HG02840 (cell line): ENCODE results near the gene BRMS1L.
"Not testable (repeated sequence)": the region's sequence is repeated elsewhere in the genome, so short reads cannot be mapped to it uniquely, and the experiment has no call there.

Experiments used
- ATAC-seq: cut with Tn5 transposase; IDR thresholded peaks from one replicate; pipeline ENCODE4 v1.9.1; 2021; ENCODE audit warnings: mild to moderate bottlenecking, moderate library complexity, moderate number of reproducible peaks; ENCODE audit not compliant: unreplicated experiment, low FRiP score

Gene BRMS1L

DNA sequence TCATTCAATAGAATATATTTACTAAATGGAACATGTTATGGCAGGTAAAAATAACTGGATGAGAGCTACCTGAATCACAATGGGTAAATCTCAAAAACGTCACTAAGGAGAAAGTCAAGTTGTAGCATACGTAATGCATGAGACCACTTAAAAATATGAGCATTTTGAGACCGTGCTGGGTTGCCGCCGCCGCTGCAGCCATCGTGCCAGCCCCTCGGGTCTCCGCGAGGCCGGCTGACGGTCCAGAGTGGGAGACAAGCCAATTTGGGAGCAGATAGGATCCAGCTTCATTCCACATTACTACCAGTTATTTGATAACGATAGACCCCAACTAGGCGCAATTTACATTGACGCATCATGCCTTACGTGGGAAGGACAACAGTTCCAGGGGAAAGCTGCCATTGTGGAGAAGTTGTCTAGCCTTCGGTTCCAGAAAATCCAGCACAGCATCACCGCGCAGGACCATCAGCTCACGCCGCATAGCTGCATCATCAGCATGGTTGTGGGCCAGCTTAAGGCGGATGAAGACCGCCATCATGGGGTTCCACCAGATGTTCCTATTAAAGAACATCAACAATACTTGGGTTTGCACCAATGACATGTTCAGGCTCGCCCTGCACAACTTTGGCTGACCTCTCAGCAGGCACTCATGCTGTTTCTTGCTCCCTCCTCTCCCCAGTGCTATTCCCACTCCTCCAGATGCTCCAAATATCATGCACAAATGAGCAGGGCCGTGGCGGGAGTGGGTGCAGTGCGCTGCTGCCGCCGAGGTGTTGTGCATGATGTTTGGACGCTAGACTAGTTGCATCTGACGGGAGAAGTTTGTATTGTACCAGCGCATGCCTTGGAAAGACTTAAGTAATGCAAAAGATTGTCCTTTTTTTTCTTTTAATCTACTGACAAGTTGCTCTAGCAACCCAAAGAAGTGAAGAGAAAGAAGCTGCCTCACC lies 6.3 kb upstream of the BRMS1L start:
- ATAC-seq, result no peak

GRCh38 chr14:35821564-35822411 lies 4.3 kb upstream of the BRMS1L start:
- no peak for ATAC-seq

DNA sequence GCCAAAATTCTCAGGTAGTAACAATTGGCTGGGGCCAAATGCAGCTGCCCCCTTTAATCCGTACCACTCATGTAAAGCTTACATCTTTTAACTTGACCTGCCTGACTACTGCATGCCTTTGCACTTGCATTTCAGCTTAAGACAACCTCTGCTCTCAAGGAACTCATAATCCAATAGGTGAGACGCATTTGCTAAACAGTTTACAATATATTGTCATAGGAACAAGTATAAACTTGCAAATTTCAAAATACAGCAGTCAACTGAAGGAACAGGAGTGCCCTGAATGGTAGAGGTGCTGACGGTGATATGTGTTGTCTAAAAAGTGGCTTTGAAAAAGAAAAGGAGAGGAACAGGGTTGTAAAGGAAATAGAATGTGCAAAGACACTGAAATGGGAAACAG lies 3.6 kb upstream of the BRMS1L start:
- ATAC-seq, result no peak

DNA sequence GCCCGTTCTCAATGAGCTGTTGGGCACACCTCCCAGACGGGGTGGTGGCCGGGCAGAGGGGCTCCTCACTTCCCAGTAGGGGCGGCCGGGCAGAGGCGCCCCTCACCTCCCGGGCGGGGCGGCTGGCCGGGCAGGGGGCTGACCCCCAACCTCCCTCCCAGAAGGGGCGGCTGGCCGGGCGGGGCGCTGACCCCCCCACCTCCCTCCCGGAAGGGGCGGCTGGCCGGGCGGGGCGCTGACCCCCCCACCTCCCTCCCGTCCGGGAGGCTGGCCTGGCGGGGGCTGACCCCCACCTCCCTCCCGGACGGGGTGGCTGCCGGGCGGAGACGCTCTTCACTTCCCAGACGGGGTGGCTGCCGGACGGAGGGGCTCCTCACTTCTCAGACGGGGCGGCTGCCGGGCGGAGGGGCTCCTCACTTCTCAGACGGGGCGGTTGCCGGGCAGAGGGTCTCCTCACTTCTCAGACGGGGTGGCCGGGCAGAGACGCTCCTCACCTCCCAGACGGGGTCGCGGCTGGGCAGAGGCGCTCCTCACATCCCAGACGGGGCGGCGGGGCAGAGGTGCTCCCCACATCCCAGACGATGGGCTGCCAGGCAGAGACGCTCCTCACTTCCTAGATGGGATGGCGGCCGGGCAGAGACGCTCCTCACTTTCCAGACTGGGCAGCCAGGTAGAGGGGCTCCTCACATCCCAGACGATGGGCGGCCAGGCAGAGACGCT lies 1.5 kb upstream of the BRMS1L start:
- not testable (repeated sequence) for ATAC-seq

GRCh38 chr14:35825968-35826217 lies 245 bp upstream of the BRMS1L start:
- no peak for ATAC-seq

- ATAC-seq, result no peak
Observed at GRCh38 chr14:35826952-35827416, 846 bp downstream of the BRMS1L start.

- no peak for ATAC-seq
Observed at GRCh38 chr14:35827678-35828472, 1.7 kb downstream of the BRMS1L start.

DNA sequence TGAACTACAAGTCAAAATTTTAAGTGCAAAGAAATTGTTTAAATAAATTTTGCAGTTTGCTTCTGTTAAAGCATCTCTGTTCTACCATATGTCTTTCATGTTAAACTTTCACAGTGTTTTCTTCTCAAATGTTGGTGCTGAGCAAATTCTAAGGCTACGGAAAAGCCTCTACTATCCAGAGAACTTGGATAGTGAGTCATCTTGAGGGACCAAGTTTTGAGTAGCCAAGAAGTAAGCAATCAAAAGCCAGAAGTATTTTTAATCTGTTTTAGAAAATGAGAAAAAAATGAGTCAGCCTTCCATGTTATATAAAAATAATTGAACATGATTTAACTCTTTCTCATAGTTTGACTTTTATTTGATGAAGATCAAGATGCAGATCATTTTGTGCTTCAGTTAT lies 3.3 kb downstream of the BRMS1L start:
- no peak for ATAC-seq

DNA sequence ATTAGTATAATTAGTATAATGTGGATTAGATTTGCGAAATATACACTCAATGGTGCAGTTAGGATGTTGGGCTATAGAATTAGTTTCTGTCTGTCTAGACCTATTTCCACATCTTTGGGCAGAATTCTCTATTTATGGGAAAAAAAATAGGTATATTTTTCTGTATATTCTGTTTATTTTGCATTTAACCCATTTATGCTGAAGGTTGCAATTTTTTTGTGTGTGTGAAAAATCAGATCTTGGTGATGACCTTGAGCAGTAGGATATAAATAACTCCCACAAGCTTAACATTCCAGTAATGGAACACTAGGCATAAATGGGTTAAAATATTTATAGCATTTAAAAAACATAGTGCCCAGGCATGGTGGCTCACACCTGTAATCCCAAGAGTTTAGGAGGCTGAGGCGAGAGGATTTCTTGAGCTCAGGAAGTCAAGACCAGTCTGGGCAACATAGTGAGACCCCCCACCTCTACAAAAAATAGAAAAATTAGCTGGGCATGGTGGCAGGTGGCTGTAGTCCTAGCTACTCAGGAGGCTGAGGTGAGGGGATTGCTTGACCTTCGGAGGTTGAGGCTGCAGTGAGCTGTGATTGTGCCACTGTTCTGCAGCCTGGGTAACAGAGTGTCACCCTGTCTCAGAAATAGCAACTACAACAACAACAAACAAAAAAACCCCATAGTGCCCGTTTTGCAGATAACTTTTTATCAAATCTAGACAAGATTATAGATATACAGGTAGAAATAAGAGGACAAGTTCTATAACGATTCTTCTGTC lies 9.3 kb downstream of the BRMS1L start:
- ATAC-seq, result no peak

GRCh38 chr14:35841704-35842103 lies 15.6 kb downstream of the BRMS1L start:
- ATAC-seq, result not testable (repeated sequence)

GRCh38 chr14:35842245-35842644 lies 16.1 kb downstream of the BRMS1L start:
- ATAC-seq, result not testable (repeated sequence)

- no peak for ATAC-seq
Observed at GRCh38 chr14:35844494-35844893, 18.4 kb downstream of the BRMS1L start.

GRCh38 chr14:35847636-35848035 lies 21.5 kb downstream of the BRMS1L start:
- ATAC-seq, result no peak

GRCh38 chr14:35849122-35849521 lies 23.0 kb downstream of the BRMS1L start:
- ATAC-seq, result no peak

DNA sequence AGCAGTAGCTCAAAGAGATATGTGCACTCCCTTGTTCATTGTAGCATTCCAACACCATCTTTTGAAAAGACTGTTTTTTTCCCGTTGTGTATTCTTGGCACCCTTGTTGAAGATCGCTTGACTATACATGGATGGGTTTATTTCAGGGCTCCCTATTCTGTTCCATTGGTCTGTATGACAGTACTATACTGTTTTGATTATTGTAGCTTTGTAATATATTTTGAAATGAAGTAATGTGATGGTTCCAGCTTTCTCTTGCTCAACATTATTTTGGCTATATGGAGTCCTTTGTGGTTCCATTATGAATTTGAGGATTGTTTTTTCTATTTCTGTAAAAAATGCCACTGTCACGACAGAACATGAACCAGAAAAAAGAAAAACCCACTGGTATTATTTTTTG lies 25.7 kb downstream of the BRMS1L start:
- ATAC-seq, result no peak

- no peak for ATAC-seq
Observed at GRCh38 chr14:35853225-35853624, 27.1 kb downstream of the BRMS1L start.

GRCh38 chr14:35854696-35855270 lies 28.6 kb downstream of the BRMS1L start:
- ATAC-seq, result no peak

DNA sequence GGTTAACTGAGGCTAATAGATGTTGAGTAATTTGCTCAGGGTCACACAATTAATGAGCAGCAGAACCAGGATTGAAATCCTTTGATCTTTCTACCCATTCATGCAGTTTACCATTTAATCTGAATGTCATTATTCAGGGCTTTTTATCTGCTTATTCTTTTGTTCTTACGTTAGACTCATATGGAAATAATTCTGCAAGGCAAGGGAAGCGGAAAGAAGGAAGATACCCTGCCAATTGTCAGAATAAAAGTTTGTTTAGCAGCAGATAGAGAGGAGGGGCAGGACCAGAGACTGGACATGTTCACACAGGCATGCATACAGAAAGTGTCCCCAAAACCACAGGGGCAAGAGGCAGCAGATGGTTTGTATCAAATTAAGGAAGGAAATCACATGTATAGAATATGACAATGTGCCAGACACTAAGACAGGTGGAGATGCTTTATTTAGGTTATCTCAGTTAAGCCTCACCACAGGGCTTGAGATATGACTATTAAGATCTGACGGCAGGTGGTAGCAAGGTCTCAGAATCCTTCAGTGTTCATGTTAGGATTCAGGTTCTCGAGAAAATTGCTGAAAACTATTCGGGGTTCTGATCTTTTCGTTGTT lies 29.8 kb downstream of the BRMS1L start:
- peak; percentile 97 for ATAC-seq
